A673 (cell line): ENCODE measurements around the gene CLEC7A. TPM values are rescaled to one million over a fixed set of nuclear protein-coding genes. Genes with fewer than 3 reads are reported as not detected.

ENCODE experiments used
- BruUV-seq: library from RNA; stranded (reverse); fragments of 400-500 nt; replicated peaks from 2 replicates; lab custom pipeline; 2021; lab: Mats Ljungman, UMichigan
- CTCF ChIA-PET: fragments of 300-600 bp; sonication (Branson Sonifier 250); formaldehyde crosslinking; loops from one replicate; lab custom pipeline; 2022; ENCODE audit warnings: antibody characterized with exemption; lab: Charles Lee
- POLR2A ChIA-PET: fragments of 300-600 bp; sonication (Branson Sonifier 250); formaldehyde crosslinking; loops from one replicate; lab custom pipeline; 2022; ENCODE audit warnings: antibody characterized with exemption; ENCODE audit not compliant: low non-redundant PET; lab: Charles Lee
- DNase-seq: peaks from one replicate; pipeline ENCODE4 v3.0.0-alpha.2; 2015; ENCODE audit warnings: low spot score
- H3K27ac ChIP-seq: fragments of 200-600 bp; sonication (generic); 2 replicates; pipeline ENCODE4 v1.5.1; 2016; ENCODE audit warnings: mixed run types, low read depth, mild to moderate bottlenecking, mixed read lengths, antibody characterized with exemption, low read length; ENCODE audit not compliant: poor library complexity, severe bottlenecking
- H3K27me3 ChIP-seq: fragments of 200-600 bp; sonication (generic); replicated peaks from 2 replicates; pipeline ENCODE4 v1.6.1; 2017; ENCODE audit warnings: mixed run types, low read depth, mild to moderate bottlenecking, mixed read lengths, antibody characterized with exemption, low read length; ENCODE audit not compliant: insufficient read depth, poor library complexity
- H3K36me3 ChIP-seq: fragments of 200-600 bp; sonication (generic); 2 replicates; pipeline ENCODE4 v1.6.1; 2016; ENCODE audit warnings: mixed run types, mild to moderate bottlenecking, mixed read lengths, antibody characterized with exemption, low read length; ENCODE audit not compliant: insufficient read depth, poor library complexity, severe bottlenecking
- H3K4me1 ChIP-seq: fragments of 200-600 bp; sonication (generic); 2 replicates; pipeline ENCODE4 v1.6.1; 2017; ENCODE audit warnings: mixed run types, mild to moderate bottlenecking, mixed read lengths, antibody characterized with exemption, low read length; ENCODE audit not compliant: insufficient read depth, poor library complexity, severe bottlenecking
- H3K4me3 ChIP-seq: fragments of 200-600 bp; sonication (generic); 2 replicates; pipeline ENCODE4 v1.5.1; 2016; ENCODE audit warnings: low read depth, mixed run types, mild to moderate bottlenecking, mixed read lengths, low read length; ENCODE audit not compliant: poor library complexity, severe bottlenecking
- H3K9me3 ChIP-seq: fragments of 200-600 bp; sonication (generic); 2 replicates; pipeline ENCODE4 v1.6.1; 2016; ENCODE audit warnings: mixed run types, low read depth, mild to moderate bottlenecking, mixed read lengths, antibody characterized with exemption, low read length; ENCODE audit not compliant: poor library complexity, severe bottlenecking
- EZH2 ChIP-seq: fragments of 200-600 bp; sonication (generic); IDR thresholded peaks from 2 replicates; pipeline ENCODE4 v1.6.1; 2017; ENCODE audit warnings: borderline replicate concordance, low read depth, mild to moderate bottlenecking, mixed read lengths, antibody characterized with exemption, low read length; ENCODE audit not compliant: poor library complexity, severe bottlenecking
- intact Hi-C: fragments of 100-400 bp; cut with micrococcal nuclease; formaldehyde crosslinking; loops from one replicate; pipeline ENCODE4 v1.10.0; 2022; ENCODE audit not compliant: unreplicated experiment
- total RNA-seq: library from RNA; stranded (reverse); gene quantifications from 2 replicates; pipeline ENCODE4 v1.2.3, GENCODE V29; 2021
- TF ChIP-seq, protein P1 (sequence below): fragments of 300-800, 200-600 bp; sonication (generic); conservative IDR thresholded peaks from 2 replicates; pipeline ENCODE4 v1.5.1; 2017; ENCODE audit warnings: low read depth, mild to moderate bottlenecking, antibody characterized with exemption, low read length, moderate library complexity, mixed read lengths

CLEC7A gene
- total RNA-seq, 1 experiment from 2014 or later, result 0.28 TPM

DNA sequence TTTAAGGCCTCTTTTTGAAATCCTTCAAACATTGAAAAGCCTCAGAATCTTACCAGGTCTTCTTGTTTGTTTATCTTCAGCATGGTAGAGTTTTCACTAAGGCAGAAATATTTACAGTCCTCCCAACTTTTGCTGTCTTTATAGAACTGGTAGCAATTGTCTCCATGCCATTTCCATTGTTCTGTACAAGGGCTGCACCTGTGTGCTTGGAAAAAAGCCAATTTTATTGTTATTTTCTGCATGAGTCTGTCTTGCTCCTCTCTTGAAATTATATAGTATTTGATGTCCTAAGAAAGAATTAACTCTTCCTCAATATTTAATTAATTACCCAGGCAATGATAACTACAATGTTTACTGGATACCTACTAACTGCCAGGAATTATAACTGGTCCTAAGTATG lies 54.5 kb downstream of the CLEC7A start:
- H3K4me3 ChIP-seq, result no peak overlapping the region
- intact Hi-C loops, result no loop called here
- no peak overlapping the region for H3K27ac ChIP-seq
- H3K9me3 ChIP-seq, result no peaks in the 10 kb centered on the region
- ChIA-PET CTCF (no interaction called here), POLR2A (no interaction called here)
- no peak for TF ChIP-seq EZH2
- TF ChIP-seq, protein P1, sequence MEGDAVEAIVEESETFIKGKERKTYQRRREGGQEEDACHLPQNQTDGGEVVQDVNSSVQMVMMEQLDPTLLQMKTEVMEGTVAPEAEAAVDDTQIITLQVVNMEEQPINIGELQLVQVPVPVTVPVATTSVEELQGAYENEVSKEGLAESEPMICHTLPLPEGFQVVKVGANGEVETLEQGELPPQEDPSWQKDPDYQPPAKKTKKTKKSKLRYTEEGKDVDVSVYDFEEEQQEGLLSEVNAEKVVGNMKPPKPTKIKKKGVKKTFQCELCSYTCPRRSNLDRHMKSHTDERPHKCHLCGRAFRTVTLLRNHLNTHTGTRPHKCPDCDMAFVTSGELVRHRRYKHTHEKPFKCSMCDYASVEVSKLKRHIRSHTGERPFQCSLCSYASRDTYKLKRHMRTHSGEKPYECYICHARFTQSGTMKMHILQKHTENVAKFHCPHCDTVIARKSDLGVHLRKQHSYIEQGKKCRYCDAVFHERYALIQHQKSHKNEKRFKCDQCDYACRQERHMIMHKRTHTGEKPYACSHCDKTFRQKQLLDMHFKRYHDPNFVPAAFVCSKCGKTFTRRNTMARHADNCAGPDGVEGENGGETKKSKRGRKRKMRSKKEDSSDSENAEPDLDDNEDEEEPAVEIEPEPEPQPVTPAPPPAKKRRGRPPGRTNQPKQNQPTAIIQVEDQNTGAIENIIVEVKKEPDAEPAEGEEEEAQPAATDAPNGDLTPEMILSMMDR, result no peak
- BruUV-seq, result no TSS peak
- no peaks in the 10 kb centered on the region for H3K27me3 ChIP-seq
- no peak for DNase-seq
- H3K36me3 ChIP-seq, result no peaks in the 10 kb centered on the region
- H3K4me1 ChIP-seq, result peaks cover 4% of the 10 kb centered on the region

GRCh38 chr12:10073261-10073660 lies 56.7 kb downstream of the CLEC7A start:
- DNase-seq, result no peak
- H3K27me3 ChIP-seq, result no peaks in the 10 kb centered on the region
- H3K4me3 ChIP-seq, result no peak overlapping the region
- peaks cover 22% of the 10 kb centered on the region for H3K4me1 ChIP-seq
- no TSS peak for BruUV-seq
- TF ChIP-seq, protein P1, result no peak
- TF ChIP-seq EZH2, result no peak
- CTCF ChIA-PET, result no interaction called here
- H3K36me3 ChIP-seq, result no peaks in the 10 kb centered on the region
- intact Hi-C loops, result no loop called here
- POLR2A ChIA-PET, result interaction anchor here (0.6 kb wide), 1 partner anchor 1392 kb away, joined by 3 read pairs; no protein-coding TSS in a partner anchor
- no peaks in the 10 kb centered on the region for H3K9me3 ChIP-seq
- no peak overlapping the region for H3K27ac ChIP-seq

DNA sequence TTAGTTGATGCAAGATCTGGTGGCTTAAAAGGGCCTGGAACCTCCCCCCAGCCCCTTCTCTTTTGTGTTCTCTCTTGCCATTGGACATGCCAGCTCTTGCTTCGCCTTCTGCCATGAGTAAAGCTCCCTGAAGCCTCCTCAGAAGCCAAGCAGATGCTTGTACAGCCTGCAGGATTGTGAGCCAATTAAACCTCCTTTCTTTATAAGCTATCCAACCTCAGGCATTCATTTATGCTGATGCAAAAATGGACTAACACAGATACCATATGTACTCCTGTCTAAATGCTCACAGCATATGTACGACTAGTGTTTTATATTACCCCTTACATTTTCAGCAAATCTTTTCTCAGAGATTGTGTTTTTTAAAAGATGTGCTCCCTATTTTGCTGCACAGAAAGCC lies 57.9 kb downstream of the CLEC7A start:
- BruUV-seq, result no TSS peak
- CTCF ChIA-PET, result no interaction called here

More for the DNA sequence above, 57.9 kb downstream of the CLEC7A start:
- Histone ChIP-seq H3K4me3 (no peak overlapping the region), H3K36me3 (no peaks in the 10 kb centered on the region), H3K27ac (no peak overlapping the region), H3K4me1 (peaks cover 30% of the 10 kb centered on the region), H3K27me3 (no peaks in the 10 kb centered on the region), H3K9me3 (no peaks in the 10 kb centered on the region)
- intact Hi-C loops, result no loop called here
- POLR2A ChIA-PET, result no interaction called here
- DNase-seq, result no peak
- no peak for TF ChIP-seq EZH2
- TF ChIP-seq, protein P1, result no peak
